Mammary epithelial cell (primary cell): ENCODE measurements around the gene TNFRSF11A.

Experiments
- CTCF ChIP-seq, 2 donors: IDR thresholded peaks in 1 of 2; conservative IDR thresholded peaks in 1 of 2; 2 replicates each; pipeline ENCODE4 v1.5.1; 2011 to 2012; ENCODE audit warnings: inconsistent platforms in 2 of 2, low read length in 2 of 2, mild to moderate bottlenecking in 2 of 2, control low read depth in 1 of 2, low read depth in 1 of 2; ENCODE audit not compliant: insufficient read depth in 1 of 2; ENCODE audit errors: extremely low read depth in 1 of 2
- EZH2 ChIP-seq: IDR thresholded peaks from 2 replicates; pipeline ENCODE4 v1.6.1; 2012; ENCODE audit warnings: low read length, inconsistent platforms, borderline replicate concordance

GRCh38 chr18:62370366-62370765 is 45.3 kb downstream of the TNFRSF11A start:
- TF ChIP-seq CTCF (conservative IDR thresholded peaks at IDR 0.05 in 1 of 2, IDR thresholded peaks at IDR 0.05 in 1 of 2; ENCODE audit: extremely low read depth in 1 of 2, insufficient read depth in 1 of 2, low read depth in 1 of 2, low read length in 2 of 2) (no peak), EZH2 (no peak)
